SK-N-SH treated with all-trans-retinoic acid at 6 μM for 48 hours (cell line): ENCODE measurements around the gene GPR137.

ENCODE experiments used
- CSDC2 ChIP-seq: fragments of 250-450 bp; sonication (Bioruptor Pico); IDR thresholded peaks from 2 replicates; pipeline ENCODE4 v1.5.0; 2020; ENCODE audit warnings: mild to moderate bottlenecking, moderate library complexity
- PPARA ChIP-seq: fragments of 250-450 bp; sonication (Bioruptor Pico); IDR thresholded peaks from 2 replicates; pipeline ENCODE4 v1.5.0; 2020; ENCODE audit warnings: mild to moderate bottlenecking, borderline replicate concordance
- ZNF8 ChIP-seq: fragments of 450-650 bp; formaldehyde crosslinking; IDR thresholded peaks from 2 replicates; pipeline ENCODE4 v1.5.0; 2020; ENCODE audit warnings: mild to moderate bottlenecking, moderate library complexity

DNA sequence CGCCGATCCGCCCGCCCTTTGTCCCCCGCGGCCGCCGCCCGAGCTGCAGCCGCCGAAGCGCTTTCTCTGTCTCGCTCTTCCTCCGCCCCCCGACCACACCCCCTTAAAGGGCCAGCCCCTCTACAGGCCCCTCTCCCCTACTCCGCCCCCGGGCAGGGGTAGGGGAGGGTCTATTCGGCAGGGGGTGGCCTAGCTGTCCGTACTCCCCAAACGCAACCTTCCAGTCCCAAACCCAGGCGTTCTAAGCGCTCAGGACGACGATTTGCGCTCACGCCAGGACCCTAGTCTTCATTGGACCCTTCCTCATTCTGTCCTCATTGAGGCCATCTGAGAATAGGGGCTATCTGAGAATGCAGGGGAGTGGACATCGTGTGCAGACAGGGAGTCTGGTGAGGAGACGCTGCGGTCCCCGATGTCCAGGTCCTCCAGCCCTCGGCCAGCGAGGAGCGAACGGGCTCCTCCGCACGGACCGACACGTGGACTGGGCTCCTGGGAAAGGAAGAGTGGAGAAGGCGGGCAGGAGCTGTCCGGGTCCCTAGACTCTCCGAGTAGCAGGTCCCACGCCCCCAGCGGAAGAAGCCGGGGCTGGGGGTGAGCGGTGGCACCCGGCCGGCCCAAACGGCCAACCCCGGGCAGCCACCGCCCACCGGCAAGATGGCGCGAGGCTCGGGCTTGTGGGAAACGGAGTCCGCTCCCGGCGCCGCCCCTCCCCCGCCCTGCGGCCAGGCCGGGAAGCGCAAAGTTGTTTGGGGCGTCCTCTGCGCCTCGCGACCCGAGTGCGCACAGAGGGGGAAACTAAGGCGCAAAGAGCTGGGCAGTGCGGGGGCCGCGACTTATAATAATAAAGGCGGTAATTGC is 38.5 kb upstream of the GPR137 start, which contains the start of gene PPP1R14B:
- TF ChIP-seq ZNF8 (no peak), PPARA (no peak), CSDC2 (CRISPR knock-in tag) (no peak)
